NOMO-1 treated with dmso at 0.1 percent for 144 hours (cell line): Measurements from ENCODE around the gene GPR158.

Experiments
- DNase-seq: peaks from one replicate; lab custom pipeline; 2025; ENCODE audit not compliant: unreplicated experiment; lab: John Stamatoyannopoulos, UW

The GPR158 gene

GRCh38 chr10:25206693-25207414 is 32.1 kb downstream of the GPR158 start:
- DNase-seq = no peak

DNA sequence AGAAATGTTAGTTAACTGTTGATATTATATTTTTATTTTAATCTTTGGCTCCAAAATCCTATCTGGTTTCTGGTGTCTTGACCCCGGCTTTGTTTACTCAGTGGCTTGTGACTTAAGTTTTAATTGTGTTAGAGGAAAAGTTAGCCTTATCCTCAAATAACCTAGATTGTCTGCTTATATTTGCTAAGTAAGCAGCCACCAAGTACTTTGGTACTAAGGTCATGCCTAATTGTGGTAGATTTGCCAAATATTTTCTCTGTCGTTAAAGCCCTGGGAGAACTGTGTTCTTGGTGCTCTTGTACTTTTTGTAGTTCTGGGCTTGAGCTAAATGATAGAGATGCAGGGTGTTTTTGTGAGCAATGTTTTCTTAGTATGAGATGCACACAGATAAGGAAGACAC is 34.8 kb downstream of the GPR158 start:
- no peak for DNase-seq

- DNase-seq = no peak
These were observed 35.5 kb downstream of the GPR158 start for GRCh38 chr10:25210265-25210664.

DNA sequence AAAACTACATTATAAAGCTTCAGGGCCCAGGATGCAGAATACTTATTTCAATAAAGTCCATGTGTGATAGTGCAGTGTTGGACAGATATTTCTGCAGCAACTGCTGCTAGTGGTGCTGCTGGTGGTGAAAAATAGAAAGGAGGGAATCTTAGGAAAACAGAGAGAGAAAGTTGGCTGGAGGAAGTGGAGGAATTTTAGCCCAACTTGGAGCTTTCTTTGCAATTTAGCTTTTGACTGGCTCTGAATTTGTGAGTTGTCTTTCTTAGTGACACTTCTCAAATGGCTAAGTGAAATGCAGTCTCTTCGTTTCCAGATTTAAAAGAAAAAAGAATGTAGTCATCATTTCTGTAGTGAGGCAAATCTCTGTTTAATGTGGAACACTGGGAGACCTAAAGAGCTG is 45.4 kb downstream of the GPR158 start:
- no peak for DNase-seq

GRCh38 chr10:25222085-25222660 is 47.4 kb downstream of the GPR158 start:
- DNase-seq = no peak

- no peak for DNase-seq
These were observed 52.2 kb downstream of the GPR158 start for GRCh38 chr10:25226775-25227682.

DNA sequence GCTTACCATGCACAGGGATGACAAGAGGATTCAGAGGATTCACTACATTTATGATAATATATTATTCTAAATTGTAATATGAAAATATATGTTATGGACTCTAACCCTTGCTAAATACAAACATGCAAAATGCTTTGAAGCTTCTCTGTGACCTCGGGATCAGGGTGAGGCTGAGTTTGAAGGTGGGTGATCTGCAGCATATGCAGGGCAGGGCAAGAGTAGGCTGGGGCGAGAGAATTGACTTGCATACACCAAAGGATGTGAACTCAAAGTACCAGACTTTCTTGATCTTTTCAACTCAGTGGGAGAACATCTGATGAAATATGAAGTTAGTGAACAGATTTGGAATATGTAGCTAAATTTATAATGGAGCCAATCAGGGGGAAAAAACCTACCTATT is 57.0 kb downstream of the GPR158 start:
- no peak for DNase-seq

DNA sequence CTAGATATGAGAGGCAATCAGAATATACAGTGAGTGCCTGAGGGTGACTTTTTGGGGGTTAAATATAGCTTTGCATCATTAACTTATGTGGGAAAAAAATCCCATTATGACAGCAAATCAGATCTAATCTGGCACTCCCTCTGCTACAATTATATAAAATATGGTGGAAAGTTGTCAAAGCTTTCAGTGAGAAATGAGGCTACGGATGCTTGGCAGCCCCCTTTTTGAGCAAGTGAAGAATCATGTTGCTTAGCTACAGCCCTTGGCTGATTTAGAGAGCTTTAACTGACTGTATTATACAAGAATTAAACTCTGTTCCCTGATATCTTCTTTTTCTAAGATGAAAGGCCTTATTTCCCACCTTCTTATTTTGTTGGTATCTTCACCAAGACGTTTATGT is 57.4 kb downstream of the GPR158 start:
- DNase-seq = no peak

DNA sequence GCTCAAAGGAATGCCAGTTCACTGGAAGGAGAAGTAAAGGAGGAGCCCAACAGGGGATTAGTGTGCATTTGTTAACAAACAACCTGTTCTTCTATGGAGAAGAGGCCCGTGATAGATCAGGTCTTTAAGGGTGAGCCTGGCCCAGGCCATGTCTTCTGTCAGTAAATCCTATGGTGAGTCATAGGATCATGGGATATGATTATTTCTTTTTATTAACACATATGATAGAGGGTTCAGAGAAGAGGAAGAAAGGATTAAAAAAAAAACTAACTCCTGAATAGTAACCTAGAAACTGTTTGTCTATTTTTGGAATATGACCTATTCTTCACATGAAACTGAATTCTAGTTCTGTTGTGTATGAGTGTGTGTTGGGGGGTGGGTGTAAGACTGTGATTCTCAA is 70.4 kb downstream of the GPR158 start:
- DNase-seq = no peak

DNA sequence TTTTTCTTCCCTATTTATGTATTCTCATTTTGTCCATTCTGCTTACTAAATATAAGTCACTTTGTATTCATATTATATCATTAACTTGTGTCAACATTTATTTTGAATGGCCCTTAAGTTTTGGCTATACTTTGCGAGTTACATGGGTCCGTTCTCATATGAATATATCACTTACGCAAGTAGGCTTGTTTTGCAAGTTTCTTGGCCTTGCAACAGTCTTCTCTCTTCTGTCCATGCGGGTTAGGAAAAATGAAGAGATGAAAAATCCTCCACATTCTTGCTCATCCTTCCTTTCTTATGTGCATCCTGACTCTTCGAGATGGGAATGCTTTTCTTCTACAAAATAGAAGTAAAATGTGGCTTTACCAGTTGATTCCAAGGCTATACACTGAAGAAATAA is 82.8 kb downstream of the GPR158 start:
- DNase-seq = peak; percentile 9

DNA sequence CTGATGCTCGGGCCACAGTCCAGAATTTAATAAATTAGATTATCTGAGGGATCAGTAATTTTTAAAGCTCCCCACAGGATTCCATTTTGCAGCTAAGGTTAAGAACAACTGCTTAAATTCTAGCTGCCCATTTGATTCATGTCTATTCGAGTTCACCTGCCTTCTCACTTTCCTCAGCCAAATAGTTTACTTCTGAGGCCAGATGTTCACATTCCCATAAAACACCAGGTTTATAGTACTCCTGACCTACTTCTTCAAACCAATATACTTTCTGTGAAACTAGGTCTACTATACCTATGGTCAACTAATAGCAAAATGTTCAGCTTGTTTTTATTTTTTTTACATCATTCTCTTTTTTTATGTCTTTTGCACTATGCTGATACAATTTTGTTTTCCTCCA is 86.3 kb downstream of the GPR158 start:
- DNase-seq = no peak

DNA sequence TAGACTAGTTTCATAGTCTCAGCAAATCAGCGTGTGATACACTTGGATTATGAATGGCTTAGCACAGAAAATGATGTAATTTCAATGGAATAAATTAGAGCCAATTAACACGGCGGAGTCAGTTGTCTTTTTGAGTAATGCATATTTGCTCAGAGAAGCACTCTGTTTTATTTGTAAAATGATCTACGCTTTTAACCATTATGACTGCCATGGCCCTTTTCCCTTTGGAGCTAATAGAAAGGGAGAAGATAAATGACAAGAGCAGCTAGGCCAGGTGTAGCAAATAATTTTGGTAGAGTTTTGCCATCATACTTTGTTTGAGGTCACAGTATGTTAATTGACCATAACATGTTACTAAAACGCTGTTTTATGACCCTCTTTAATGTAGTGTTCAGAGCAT is 86.8 kb downstream of the GPR158 start:
- no peak for DNase-seq

- no peak for DNase-seq
These were observed 89.1 kb downstream of the GPR158 start for GRCh38 chr10:25263931-25264330.

DNA sequence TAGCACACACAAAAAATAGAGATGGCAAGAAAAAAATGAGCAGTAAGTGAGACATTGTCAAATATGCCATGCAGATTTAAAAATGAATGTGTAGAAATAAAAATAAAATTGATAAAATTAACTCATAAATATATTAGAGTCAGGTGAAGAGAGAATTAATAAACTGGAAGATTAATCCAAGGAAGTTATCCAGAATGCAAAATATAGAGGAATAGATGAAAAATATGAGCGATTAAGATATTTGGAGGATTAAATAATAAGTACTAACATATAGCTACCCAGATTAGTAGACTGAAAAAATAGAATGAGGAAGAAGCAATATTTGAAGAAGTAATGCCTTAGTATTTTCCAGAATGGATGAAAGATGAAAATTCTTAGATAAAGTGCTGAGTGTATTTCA is 103.4 kb downstream of the GPR158 start:
- DNase-seq = no peak

DNA sequence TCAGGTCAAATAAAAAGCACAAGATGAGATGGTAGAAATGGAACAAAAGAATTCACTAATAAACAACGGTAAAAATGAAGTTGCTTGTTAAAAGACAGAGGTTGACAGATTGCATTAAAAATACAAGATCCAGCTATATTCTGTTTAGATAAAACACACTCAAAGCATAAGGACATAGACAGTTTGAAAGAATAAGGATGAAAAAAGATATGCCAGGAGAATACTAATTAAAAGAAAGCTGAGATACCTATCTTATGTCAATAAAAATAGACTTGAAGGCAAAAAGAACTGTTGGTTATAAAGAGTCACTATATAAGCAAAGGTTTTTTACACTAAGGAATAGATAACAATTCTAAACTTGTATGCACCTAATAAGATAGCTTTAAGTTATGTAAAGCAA is 105.3 kb downstream of the GPR158 start:
- no peak for DNase-seq

DNA sequence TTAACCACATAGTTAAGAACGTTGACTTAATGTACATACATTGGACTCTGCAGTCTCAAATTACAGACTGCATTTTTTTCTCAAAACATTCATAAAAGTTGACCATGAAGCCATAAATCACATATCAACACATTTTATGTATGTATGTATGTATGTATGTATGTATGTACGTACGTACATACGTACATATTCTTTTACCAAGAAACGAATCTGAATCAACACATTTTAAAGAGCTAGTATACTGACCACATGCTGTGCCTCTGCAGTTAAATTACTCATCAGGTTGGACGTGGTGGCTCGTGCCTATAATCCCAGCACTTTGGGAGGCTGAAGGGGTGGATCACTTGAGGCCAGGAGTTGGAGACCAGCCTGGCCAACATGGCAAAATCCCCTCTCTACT is 105.8 kb downstream of the GPR158 start:
- no peak for DNase-seq

DNA sequence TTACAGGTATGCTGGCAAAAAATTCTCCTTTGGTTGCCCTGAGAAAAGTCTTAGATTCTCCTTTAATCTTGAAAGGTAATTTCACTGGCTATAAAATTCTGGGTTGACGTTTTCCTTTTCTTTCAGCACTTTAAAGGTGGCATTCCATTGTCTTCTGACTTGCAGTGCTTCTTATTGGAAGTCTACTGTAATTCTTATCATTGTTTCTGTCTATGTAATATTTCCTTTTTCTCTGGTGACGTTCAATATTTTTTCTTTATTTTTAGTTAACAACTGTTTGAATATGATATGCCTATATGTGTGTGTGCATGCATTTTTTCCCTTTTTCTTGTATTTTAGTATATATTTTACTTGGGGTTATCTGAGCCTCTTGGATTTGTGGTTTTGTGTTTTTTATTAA is 111.0 kb downstream of the GPR158 start:
- DNase-seq = no peak

- DNase-seq = no peak
These were observed 113.4 kb downstream of the GPR158 start for GRCh38 chr10:25288181-25288580.

DNA sequence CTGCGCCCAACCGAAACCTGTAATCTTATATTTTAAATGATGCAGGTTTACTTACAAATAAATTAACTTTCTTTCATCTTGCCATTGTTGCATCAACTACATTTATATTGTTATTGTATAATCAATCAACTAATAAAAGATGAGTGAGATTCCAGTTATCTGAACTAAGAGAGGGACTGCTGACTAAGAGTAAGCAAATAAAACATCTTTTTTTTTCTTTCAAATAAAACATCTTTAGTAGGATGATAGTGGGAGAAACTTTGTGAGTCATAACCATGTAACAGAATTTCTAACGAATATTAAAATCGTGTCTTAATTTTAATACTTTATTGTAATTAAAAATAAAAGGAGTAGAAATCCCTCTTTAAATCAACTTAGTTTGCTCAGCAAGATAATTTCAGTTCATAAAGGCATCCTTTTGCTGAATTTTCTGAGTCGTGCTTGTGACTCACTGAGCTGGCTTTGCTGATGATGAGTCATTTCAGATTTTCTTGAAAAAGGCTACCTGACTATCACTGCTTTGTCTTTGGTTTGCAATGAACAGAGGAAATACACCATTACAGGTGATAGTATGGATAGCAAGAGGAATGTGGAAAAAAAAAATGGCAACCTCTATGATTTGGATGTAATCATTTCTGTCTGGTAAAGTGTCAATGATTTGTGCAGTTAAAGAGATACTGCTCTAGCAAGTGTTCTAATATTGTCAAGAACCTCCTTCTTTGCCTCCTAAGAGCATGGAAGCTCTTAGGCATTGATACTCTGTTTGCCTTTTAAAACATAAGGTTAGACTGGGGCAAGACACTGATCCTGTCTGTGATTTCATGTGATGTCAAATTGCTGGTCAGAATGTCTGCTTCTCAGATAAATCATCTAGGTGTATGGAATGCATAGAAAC is 119.5 kb downstream of the GPR158 start:
- DNase-seq = no peak

DNA sequence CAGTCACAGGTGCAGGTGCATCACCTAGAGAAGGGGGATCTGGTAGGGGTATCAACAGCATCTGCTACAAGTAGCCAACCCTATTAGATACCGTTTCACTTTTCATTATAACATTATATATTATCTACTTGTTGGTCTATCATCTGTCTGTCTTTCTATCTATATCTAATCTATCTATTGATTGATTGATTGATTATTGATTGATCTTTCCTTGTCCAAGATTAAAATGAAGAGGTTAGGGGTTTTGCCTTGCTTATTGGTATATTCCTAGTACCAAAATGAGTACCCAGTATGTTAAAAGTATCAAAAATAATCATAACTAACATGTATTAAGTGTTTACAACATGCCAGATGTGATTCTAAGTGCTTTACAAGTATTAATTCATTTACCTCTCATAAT is 121.5 kb downstream of the GPR158 start:
- DNase-seq = no peak

DNA sequence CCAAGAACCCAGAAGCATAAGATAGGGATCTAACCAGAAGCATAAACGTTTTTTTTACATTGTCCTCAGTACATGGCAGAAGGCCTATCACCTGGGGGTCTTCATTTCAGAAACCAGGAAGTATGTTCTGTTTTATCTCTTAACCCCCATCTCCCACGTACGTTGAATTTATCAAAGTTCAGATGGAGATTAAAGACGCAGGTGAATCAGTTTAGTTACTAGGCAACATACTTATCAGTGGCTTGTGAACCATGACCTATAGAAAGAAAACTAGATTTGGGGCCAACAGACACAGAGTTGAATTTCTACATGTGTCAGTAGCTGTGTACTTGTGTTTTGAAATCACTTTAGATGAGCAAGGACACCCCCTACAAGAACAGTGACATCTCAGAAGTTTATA is 122.7 kb downstream of the GPR158 start:
- DNase-seq = no peak
